GM20000 (cell line): Measurements from ENCODE around the gene ALDH1L1.

Experiments
- DNase-seq: peaks from one replicate; pipeline ENCODE4 v3.0.0; 2012; ENCODE audit warnings: low spot score
- CTCF ChIP-seq: IDR thresholded peaks from 2 replicates; pipeline ENCODE4 v1.5.1; 2012; ENCODE audit warnings: mild to moderate bottlenecking, control low read depth; ENCODE audit errors: extremely low read depth, missing control alignments

Gene ALDH1L1

GRCh38 chr3:126211569-126211968 lies 31.2 kb upstream of the ALDH1L1 start:
- DNase-seq = no peak
- TF ChIP-seq CTCF = no peak

- TF ChIP-seq CTCF = no peak
- DNase-seq = no peak
Measured at GRCh38 chr3:126210606-126211005, 30.2 kb upstream of the ALDH1L1 start.

- DNase-seq = no peak
- no peak for TF ChIP-seq CTCF
Measured at GRCh38 chr3:126209741-126210140, 29.4 kb upstream of the ALDH1L1 start.

- TF ChIP-seq CTCF = no peak
- DNase-seq = no peak
Measured at GRCh38 chr3:126208606-126209256, 28.3 kb upstream of the ALDH1L1 start.

GRCh38 chr3:126208182-126208581 lies 27.8 kb upstream of the ALDH1L1 start:
- no peak for TF ChIP-seq CTCF
- DNase-seq = no peak

- DNase-seq = no peak
- TF ChIP-seq CTCF = no peak
Measured at GRCh38 chr3:126207166-126207565, 26.8 kb upstream of the ALDH1L1 start.

GRCh38 chr3:126205717-126206655 lies 25.6 kb upstream of the ALDH1L1 start:
- no peak for TF ChIP-seq CTCF
- no peak for DNase-seq
